ENCODE results near the gene TTLL9.

DNA sequence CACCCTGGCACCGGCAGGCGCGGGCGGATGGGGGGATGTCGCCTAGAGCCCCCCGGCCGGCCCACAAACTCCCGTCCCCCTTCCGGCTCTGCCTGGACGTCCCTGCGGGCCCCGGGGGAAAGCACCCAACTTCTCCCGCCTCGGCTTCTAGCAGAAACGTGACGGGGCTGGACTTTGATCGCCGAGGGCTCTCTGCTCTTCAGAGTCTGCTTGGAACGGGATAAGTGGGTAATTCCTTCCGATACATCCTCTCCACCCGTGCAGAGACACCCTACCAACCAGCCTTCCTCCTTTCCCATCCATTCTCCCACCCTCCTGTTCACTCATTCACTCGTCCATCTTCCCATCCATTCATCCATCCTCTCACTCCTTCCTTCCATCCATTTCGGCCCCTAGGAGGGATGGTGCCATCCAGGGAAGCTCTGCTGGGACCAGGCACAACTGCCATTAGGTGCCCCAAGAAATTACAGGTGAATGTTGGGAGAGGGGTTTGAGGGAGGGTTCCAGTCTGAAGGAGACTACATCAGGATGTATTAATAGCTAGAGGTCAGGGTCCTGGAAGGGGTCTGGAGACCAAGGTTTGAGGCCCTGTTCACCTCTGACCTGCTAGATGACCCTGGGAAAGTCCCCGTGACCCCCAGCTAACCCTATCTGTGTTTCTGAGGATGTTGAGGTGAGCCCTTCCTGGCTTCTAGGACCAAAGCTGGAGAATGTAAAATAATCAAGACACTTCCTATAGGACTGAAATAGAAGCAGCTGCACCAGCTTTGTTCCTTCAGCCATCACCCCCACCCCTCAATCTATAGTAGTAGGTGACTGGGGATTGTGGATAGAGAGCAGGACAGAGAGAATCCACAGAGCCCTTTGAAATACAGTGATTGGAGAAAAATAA, 538 bp downstream of the TTLL9 start:
- TF ChIP-seq, protein P1, sequence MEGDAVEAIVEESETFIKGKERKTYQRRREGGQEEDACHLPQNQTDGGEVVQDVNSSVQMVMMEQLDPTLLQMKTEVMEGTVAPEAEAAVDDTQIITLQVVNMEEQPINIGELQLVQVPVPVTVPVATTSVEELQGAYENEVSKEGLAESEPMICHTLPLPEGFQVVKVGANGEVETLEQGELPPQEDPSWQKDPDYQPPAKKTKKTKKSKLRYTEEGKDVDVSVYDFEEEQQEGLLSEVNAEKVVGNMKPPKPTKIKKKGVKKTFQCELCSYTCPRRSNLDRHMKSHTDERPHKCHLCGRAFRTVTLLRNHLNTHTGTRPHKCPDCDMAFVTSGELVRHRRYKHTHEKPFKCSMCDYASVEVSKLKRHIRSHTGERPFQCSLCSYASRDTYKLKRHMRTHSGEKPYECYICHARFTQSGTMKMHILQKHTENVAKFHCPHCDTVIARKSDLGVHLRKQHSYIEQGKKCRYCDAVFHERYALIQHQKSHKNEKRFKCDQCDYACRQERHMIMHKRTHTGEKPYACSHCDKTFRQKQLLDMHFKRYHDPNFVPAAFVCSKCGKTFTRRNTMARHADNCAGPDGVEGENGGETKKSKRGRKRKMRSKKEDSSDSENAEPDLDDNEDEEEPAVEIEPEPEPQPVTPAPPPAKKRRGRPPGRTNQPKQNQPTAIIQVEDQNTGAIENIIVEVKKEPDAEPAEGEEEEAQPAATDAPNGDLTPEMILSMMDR (IDR thresholded peaks at IDR 0.05; ENCODE audit: low read depth, low read length): no peak
- no peak for TF ChIP-seq POLR2A (IDR thresholded peaks at IDR 0.05; ENCODE audit: extremely low read depth, insufficient read length)
- TF ChIP-seq, protein P2, sequence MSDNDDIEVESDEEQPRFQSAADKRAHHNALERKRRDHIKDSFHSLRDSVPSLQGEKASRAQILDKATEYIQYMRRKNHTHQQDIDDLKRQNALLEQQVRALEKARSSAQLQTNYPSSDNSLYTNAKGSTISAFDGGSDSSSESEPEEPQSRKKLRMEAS (IDR thresholded peaks at IDR 0.05; ENCODE audit: low read depth, low read length): no peak

All from NB4 (cell line).